Measurements from ENCODE around the gene KDELR3.

KDELR3 gene

DNA sequence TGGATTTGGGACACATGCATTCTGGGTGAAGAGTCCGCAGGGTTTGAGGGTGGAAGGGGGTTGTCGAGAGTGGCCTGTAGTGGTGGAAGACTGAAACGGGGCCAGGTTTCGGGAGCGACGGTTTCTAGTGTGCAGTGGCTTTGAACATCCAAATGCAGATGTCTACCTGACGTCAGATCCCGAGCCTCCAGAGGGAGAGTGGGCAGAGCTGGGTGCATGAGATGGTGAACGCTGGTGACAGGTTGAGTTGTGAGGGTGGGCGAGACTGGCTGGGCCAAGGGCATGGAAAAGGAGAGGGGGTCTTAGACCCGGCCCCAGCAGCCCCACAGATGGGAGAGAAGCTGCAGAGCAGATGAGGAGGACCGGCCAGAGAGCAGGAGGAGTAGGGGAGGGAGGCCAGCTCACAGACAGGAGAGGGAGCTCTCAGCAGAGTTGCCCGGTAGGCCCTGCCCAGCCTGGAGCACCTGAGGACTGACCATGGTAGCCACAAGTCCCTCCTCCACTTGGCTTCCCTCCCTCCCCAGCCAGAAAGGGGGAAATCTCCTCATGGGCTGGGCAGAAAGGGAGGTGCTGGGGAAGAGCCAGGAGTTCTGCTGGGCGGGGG, 27.0 kb upstream of the KDELR3 start:
- DNase-seq: no peak

DNA sequence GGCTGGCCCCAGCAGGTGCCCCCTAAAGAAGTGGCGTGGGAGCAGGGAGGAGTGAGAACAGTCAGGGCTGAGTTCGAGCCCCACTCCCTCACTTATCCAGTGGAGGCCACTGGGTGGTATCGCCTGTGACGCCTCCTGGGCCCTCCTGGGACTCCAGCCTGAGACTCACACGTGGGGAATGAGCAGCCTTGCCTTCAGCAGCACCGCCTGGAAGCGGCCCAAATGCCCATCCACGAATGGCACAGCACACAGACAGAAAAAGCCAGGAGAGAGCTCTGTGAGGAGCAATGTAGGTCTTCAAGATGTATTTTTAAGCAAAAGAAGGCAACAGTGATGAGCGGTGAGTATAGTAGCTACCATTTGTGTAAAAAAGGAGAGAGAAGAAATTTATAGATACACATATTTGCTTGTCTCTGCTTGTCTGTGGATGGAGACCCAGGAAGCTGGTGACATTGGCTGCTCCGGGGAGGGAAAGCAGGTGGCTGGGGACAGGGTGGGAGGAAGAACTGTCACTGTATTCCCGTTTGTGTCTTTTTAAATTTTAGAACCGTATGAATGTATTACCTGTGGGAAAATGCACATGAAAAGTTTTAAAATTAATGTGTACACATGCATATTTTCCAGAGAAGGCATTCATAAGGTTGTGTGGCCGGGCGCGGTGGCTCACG, 26.1 kb upstream of the KDELR3 start:
- DNase-seq: no peak

DNA sequence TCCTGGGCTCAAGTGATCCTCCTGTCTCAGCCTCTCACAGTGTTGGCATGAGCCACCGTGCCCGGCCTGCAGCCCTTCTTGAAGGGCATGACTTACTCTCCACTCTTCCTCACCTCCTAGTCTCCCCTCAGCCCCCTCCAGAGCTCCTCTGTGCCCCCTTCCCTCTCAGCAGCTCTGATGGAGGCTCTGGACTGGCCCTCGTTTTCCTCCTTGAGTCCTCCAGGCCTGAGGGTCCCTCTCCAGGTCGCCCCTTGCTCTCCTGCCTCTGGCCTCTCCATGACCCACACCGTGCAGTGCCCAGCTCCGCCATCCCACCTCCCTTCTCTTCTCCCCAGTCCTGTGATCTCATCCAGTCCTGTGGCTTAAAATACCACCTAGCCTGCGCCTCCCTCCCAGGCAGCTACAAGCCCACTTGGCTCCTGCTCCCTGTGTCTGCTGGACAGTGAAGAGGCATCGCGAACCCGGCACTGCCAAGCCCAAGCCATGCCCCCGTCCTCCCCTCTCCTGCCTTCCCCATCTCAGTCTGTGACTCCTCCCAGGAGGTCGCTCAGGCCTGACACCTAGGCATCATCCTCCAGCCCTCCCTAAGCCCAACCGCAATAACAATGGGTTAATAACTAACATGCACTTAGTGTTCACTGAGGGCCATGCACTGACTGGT, 24.8 kb upstream of the KDELR3 start:
- no peak for DNase-seq

DNA sequence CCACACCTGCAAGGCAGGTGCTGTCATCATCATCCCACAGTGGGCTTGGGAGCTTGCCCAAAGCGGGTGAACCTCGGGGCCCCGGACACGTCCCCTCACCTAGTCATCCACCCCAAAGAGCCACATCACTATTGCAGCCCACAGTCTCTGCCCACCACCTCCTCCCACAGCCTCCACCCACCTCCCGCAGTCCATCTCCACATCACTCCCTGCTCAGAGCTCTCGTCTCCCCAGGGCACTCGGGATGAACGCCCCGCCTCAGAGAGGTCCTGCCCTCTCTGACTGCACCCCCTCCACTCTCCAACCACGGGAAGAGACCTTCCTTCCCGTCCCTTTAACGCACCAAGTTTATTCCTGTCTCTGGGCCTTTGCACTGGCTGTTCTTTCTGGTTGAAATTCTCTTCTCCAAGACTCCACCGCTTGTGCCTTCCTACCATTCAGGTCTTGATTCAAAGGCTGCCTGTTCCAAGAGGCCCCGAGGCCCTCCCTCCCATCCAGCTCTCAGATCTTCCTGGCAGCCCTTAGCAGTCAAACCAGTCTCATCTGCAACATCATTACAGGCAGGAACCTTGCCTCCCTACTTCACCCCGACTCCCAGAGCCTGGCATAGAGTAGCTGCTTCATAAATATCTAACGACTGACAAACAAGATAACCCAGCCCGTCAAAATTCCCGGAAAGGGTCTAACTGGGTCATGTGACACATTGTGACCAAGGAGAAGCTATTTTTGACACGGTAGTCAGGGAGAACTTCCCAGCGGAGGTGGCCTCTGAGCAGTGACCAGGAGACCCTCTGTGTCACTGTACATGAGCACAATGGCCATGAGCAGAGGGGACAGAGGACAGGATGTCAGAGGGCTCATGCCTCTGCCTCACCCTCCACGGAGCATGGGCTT, 24.0 kb upstream of the KDELR3 start:
- no peak for DNase-seq

DNA sequence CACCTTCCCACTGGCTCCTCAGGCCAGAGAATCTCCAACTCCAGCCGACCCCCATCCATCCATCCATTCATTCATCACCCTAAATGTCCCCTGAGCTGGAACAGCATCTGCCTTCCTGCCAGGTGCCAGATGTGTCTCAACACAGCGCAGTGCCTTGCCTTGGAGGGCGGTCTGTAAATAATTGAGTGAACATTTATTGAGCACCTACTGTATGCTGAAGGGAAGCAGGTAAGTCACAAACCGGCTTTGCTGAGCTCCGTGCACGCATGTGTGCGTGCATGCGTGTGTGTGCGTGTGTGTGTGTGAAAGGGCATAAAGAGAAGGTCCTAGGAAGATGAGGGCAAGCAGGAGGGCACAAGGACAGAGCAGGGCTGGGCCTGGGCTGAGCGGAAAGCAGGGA, 23.1 kb upstream of the KDELR3 start:
- DNase-seq: no peak

DNA sequence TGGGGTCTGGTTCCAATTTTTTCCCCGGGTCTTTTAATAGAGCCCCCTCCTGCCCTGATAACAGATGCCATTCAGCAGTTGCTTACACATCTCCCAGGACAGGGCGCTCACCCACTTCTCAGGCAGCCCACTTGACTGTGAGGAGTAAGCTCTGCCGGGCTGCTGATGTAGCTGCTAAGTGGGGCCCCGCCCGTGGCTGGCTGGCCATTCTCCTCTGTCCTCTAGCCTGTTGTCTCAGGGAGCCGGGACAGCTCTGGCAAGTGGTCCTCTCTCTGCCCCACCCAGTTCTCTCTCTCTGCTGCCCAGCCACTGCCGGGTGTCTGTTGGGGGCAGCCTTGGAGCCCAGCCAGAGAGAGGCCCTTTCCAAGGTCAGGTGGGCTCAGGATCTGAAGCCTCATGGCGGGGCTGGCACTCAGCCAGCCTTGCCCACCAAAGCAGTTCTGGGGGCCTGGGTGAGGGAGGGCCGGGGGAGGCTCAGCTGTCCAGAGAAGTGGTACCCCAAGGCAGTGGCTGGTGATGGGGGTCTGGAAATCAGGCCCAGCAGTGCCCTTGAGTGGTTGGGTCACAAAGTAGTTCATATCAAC, 21.8 kb upstream of the KDELR3 start:
- DNase-seq: no peak

DNA sequence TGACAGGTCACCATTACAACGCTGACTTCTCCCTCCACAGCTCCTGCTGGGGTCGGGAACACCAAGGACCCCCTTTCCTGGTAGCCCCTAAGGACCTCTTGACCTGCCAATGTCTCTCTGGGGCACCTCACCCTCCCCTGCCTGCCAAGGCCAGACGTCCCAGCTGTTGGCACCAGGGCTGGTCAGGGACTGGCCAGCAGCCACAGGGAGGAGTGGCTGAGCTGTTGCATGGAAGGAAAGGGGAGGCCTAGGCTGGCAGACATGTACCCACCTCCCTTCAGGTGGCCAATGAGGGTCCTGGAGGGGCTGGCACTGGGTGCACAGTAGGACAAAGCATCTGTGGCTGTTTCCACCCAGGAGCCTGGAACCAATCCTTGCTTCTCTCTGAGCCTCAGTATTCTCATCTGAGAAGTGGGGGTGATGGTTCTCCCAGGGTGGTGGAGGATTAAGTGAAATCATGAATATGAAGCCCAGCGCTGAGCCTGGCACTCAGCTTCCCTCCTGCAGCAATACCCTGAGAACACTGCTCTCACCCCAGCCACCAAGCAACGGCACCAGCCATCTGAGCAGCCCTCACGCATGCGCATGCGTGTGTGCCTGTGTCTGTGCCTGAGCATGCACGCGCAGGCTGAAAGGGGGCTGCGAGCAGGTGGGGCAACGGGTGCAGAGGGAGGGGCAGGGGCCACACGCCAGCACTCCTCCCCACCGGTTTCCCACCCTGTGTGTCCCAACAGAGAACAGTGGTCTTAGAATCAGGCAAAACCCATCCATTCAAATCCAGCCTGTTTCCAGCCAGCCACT, 18.8 kb upstream of the KDELR3 start:
- DNase-seq: no peak

DNA sequence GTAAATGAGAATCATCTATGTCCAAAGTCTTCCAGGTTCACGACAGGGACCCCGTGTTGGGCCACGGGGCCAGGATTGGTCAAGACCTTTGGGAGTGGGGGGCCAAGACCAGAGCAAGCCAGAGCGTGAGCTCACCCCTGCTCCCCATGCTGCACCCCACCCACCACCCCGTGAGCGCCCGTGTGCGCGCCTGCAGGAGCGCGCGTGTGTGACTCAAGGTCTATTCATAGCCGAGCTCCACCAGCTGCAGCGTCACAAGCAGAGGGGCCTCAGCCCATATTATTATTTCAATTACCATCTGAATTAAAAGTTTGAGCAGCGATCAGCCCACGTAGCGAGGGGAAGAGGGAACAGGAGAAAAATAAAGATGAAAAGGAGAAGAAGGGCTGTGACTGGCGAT, 18.1 kb upstream of the KDELR3 start:
- no peak for DNase-seq

DNA sequence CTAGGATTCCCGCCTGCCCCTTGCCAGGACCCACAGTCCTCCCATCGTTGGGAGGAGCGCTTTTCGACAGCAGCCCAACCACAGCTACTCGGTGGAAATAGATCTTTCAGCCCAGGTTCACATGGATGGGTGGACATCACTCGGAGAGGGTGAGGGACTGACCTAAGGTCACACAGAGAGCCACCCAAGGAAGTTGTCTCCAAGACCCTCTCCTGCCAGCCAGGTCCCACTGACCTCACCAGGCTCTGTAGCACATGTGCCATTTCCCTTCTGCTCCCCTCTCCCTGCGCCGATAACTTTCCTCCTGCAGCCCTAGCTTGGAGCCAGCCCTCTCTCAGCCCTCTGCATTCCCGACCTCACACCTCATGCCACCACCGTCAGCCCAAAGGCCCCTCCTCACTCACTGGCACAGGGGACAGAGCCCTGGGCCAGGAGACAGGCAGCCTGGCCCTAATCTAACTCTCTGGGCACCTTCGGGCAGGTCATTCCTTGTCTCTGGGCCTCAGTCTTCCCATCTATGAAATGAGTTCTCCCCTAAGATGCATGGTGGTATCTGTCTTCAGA, 17.6 kb upstream of the KDELR3 start:
- DNase-seq: no peak

DNA sequence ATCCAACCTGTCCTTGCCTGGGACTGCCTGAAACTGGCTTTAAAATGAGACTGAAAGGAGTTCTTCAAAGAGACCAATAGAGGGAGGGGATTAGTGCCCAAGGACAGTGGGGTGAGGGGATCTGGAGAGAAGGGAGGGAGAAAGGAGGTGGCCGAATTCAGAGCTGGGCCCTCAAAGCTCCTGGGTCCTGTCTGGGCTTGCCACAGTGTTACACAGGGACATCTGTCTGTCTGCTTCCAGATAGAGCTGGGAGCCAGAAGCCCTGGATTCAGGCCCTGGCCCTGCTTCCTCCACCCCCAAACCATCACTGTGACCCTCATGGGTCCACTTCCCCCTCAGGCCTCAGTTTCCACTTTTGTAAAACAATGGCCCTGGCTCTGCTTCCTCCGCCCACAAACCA, 16.5 kb upstream of the KDELR3 start:
- no peak for DNase-seq

DNA sequence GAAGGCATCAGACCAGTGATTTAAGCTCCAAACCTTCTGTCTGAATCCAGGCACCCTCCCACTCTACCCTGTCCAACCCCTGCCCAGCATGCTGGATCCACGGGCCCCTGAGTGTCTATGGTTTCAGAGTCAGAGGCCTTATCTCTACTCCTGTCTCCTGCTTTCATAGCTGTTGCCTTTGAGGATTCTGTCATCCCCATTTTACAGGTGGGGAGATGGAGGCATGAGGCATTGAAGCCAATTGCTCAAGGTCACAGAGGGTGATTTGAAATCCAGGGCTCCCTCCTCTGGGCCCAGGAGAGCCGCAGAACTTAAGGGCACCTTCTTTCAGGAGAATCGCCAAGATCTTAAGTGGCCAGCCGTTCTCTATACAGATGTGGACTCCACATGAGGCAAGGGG, 16.0 kb upstream of the KDELR3 start:
- DNase-seq: no peak

DNA sequence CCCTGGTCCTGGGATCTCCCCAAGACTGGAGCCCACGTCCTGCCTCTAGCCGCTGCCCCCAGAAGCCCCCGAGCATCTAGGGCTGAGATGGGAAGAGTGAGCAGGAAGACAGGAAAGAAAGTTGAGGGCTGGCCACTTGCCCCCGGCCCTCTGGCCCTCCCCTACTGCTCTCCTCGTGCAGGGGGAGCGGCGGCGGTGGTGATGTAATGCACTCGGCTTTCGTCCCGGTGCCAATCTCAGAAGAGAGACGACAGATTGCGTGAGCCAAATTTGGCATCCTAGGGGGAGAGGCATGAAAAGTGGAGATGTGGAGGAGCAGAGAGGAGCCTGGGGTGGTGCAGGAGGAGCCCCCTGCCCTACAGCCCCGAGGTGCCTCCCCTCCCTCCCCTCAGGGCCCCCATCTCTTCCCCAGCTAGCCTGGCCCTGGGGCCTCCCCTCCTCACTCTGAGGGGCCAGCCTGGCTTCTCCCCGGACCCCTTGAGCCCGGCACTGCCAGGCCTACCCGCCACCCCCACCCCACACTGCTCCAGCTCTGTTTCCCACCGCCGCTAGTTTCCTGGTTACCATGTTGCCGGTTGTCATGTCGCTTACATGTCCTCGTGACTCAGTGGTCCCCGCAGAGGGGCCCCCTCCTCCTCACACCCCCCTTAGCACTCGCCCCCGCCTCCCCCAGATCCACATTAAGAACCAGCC, 15.4 kb upstream of the KDELR3 start:
- no peak for DNase-seq

DNA sequence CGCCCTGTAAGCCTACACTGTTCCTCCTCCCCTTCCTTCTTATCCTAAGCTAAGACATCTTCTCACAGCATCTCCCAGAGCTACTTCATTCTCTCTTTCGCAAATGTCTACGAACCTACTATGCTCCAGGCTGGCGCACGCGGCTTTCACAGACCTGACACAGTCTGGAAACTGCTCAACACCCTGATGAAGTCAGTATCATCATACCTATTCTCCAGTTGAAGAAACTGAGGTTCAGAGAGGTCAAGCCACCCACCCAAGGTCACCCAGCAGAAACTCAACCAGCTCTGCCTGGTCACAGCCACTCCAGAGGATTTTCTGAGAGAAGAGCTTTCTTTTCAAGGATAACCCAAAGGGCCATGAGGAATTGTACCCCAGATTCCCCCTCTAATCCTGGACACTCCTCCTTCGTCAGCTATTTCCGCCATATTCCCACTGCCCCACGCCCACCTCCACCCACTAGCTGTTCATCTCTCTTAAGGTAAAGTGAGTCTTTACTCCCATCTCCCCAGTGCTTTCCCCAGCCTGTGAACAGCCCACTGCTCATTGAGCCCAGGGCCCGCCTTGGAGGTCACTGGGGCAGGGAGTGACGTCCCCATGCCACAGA, 14.7 kb upstream of the KDELR3 start:
- no peak for DNase-seq

DNA sequence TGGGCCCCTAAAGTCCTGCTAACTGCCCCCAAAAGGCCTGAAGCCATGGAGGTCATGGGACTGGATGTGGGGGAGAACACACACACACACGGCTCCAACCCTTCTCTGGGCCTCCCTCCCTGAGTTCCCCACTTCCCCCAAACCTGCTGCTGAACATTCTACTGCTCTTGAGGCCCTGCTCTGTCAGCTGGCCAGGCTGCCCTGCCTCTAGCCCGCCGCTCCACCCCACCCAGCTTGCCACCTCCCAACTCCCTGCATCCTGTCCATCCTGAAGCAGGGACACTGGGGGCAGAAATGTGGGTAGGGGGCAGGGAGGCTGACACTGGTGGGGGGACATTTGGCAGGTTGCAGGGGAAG, 13.9 kb upstream of the KDELR3 start:
- DNase-seq: no peak

DNA sequence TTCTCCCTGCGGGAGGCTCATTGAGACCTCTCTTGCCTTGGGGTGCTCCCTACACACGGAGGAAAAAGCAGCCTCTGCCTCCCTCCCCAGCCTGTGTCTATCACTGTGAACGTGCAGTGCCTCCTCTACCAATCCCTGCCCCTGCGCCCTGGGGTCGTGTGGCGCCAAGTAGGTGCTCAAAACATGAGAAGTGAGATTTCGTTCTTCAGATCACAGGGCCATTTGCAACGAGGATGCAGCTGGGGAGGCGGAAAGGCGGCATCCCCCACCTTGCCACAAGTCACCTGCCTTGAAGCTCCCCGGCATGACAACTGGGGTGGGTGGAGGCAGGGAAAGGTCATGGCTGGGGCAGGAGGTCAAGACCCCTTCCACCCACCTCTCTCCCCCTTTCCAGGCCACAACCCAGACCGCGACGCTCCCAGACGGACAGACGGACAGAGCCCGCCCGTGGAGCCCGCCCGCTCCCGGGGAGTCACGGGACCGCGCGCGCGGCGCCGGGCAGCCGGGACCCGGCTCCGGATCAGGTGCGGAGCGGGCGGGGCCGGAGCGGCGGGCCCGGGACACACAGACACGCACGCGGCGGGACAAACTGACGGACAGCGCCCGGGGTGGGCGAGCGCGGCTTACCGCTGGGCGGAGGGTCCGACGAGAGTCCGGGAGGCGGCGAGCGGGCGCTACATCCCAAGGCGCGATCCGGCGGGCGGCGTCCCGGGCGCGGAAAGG, 13.4 kb upstream of the KDELR3 start:
- DNase-seq: no peak

DNA sequence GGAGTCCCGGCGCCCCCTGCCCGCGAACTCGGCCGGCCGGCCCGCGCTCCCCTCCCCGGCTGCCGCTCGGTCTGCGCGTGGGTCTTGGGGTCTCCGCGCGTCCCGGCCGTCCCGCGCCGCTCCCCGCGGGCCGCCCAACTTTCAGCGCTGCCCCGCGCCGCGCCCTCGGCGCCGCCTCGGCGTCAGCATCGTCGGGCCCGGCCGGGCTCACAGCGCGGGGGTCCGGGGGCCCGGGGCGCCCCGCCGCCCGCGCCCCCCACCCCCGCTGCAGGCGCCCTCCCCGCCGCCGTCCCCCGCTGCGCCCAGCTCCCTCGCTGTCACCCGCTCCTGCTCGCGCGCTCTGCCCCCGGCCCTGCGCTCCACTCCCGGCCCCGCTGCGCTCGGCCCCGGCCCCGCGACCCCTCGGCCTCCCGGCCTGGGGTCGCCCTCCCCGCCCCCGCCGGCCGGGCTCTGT, 12.8 kb upstream of the KDELR3 start, which contains the start of gene KCNJ4:
KCNJ4 (minus strand) TSS at position 124 of the 454 bp plus-strand sequence. CDS start 27,067 bp downstream, outside the sequence.
- DNase-seq: no peak

DNA sequence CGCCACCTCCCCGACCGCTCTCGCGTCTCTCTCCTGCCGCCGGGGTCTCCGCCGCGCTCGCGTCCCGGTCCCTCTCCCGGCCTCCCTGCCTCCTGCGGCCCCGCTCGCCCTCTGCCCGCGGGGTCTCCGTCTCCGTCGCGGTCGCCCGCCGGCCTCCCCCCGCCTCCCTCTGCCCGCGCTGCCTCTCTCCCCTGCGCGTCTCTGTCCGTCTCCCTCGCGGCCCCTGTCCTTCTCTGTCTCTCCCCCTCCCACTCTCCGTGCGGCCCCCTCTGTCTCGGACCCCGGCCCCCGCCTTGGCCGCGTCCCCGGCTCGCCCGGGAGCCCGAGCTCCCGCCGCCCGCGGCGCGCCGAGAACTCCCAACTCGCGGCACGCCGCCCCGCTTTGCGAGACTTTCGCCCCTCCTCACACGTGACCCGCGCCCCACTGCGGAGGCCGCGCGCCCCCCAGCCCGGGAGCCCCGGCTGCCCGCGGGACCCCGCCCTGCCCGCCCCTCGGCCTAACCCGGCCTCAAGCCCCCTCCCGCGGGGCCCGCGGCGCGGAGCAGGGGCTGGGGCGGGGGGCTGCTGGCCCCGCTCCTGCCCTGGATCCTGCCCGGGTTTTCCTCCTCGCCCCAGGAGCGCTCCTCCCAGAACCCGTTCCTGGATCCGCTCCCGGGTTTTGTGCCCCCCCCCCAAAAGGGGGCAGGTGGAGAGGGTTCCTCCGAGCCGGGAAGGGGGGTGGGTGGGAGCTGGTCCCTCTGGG, 12.2 kb upstream of the KDELR3 start:
- no peak for DNase-seq

DNA sequence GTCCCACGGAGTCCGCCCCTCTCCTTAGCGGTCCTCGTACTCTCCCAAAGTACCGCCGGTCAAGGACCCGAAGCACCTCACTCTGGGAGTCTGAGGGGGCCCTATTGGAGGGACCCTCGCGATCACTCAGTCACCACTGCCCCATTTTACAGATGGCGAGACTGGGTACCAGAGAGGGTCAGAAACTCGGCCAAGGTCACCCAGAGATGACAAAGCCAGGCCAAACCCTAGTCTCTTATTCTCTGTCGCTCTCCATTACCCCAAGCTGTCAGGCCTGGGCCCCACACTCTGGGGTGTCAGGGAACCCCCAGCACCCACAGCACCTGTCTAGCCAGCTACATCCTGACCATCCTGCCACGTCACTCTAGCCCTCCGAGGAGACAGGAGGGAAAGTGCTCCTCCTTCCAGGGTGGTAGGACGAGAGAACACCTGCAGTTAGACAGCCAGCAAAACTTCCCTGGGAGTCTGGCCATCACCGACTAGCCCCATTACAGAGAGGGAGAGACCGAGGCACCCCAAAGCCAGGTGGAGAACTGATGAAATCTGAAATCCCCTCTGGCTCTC, 11.5 kb upstream of the KDELR3 start:
- no peak for DNase-seq
